Measurements from ENCODE around the gene SLC27A6.
"Not testable (repeated sequence)": the region's sequence is repeated elsewhere in the genome, so short reads cannot be mapped to it uniquely, and the experiment has no call there.

SLC27A6 gene

DNA sequence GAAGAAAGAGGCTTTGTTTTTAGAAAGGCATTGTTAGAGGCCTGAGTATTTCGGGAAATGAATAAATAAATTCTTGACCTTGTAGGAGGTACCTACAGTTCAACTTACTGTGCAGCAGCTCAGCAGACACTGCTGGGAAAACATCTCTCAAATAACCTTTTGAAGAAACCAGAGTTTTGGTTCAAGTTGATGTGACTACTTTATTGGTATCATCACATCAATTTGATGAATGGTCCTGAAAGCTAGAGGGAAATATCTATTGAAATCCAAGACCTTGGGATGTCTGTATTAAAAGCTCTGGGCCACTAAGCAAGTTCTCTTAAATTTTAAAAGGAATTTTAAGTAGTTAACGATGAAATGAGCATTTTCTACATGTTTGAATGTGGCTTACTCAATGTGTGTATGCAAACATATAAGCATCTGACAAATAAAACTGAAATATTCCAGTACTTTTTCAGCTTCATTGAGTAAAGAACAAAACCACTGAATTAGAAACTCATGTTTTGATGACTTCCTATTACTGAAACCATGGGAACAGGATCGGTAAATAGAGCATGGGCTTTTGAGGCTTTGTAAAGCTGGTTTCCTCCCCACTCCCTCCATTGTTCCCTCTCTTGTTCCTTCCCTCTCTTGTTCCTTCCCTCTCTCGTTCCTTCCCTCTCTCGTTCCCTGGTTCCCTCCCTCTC is 36.7 kb downstream of the SLC27A6 start:
- DNase-seq (ENCODE audit: low read depth in 2 of 2) = no peak

- no peak for DNase-seq (ENCODE audit: low read depth in 2 of 2)
These were observed 37.2 kb downstream of the SLC27A6 start for GRCh38 chr5:129002527-129002842.

DNA sequence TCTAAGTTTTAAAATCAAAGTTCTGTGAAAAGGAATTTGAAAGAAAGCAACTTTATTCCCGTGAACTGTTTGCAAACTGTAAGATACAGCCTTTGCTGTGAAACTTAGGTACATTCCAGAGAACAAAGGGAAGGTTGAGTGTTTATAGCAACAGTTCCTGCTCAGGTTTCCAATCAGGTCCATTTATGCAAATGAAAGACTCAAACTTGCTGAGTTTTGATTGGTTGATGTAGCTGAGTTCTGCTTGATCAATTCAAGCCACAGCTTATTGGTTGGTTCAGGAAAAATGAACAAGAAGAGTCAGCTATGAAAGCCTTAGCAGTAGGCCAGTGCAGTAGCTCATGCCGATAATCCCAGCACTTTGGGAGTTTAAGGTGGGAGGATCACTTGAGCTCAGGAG is 37.9 kb downstream of the SLC27A6 start:
- DNase-seq (ENCODE audit: low read depth in 2 of 2) = no peak

GRCh38 chr5:129014185-129014584 is 48.9 kb downstream of the SLC27A6 start:
- DNase-seq (ENCODE audit: low read depth in 2 of 2) = no peak

- no peak for DNase-seq (ENCODE audit: low read depth in 2 of 2)
These were observed 53.5 kb downstream of the SLC27A6 start for GRCh38 chr5:129018837-129019236.

DNA sequence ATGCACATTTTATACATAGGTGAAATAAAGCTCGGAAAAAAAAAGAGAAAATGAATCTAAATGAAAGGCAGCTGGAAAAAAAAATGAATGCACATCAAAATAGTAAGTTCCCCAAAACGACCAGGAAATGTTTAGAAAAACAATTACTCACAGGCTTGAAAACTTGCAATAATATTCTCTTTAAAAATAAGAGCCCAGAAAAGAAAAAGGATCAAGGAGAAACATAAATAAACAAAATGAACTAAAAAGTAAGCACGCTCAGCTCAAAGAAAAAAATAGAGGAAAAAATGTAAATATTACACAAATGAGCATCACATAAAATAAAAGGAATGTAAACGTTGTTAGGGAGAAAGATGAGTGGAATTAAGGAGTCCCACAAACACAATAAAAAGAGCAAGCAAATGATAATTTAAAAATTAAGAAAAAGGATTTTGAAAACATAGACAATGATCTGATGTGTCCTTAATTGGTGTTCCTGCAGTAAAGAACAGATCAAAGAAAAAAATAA is 54.2 kb downstream of the SLC27A6 start:
- DNase-seq (ENCODE audit: low read depth in 2 of 2) = no peak

GRCh38 chr5:129020683-129021082 is 55.4 kb downstream of the SLC27A6 start:
- DNase-seq (ENCODE audit: low read depth in 2 of 2) = no peak

GRCh38 chr5:129021744-129022143 is 56.5 kb downstream of the SLC27A6 start:
- no peak for DNase-seq (ENCODE audit: low read depth in 2 of 2)

GRCh38 chr5:129022599-129022998 is 57.3 kb downstream of the SLC27A6 start:
- DNase-seq (ENCODE audit: low read depth in 2 of 2) = no peak

DNA sequence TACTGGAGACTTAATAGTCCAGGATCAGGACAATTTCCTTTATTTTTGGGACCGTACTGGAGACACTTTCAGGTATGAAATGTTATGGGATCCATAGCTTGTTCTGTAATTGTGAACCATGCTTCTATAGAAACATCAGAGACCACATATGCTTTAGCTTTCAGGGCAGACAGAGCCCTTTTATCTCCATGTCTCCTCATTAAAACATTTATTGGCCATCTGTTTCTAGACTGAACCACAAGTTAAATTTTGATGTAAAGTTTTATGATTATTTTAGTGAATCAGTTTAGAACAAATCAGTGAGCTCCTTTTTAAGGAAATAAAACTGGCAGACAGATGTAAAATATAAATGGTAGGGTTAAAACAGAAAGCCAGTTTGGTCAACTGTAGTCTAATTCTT is 62.0 kb downstream of the SLC27A6 start:
- no peak for DNase-seq (ENCODE audit: low read depth in 2 of 2)

DNA sequence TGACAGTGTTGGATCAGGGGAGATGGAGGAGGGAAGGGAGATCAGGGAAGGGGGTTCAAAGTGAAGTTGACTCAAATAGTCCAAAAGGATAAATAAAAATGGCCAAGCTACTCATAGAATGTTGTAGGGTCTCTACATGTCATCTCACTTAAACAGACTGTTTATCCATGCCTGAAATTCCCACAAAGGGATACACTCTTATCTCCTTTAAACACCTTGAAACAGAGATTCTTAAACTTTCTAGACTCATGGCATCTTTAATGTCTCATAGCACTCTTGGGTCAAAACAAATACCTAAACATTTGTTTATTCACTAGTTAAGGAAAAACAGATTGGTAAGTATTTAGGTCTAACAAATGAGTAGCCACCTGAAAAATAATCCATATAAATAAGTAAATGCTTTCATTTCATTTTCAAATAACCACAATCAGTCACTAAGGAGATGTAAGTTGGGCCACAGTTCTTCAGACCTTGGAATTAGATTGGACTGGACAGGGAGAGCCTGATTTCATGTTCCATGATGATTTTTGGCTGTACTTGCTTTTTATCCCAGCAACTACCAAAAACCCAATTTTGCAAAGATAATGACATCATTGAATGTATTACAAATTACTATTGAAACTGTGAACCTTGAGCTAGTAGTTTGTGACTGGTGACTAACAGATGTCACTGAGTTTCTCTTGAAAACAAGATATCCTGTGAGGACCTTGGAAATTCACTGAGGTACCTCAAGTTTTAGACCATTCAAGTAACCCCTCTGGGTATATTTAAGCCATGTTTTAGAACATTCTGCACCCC is 66.8 kb downstream of the SLC27A6 start:
- no peak for DNase-seq (ENCODE audit: low read depth in 2 of 2)

- DNase-seq (ENCODE audit: low read depth in 2 of 2) = not testable (repeated sequence)
These were observed 71.0 kb downstream of the SLC27A6 start for GRCh38 chr5:129036257-129036656.

GRCh38 chr5:129041196-129041881 is 76.1 kb downstream of the SLC27A6 start:
- no peak for DNase-seq (ENCODE audit: low read depth in 2 of 2)

GRCh38 chr5:129042306-129042705 is 77.0 kb downstream of the SLC27A6 start:
- DNase-seq (ENCODE audit: low read depth in 2 of 2) = no peak

DNA sequence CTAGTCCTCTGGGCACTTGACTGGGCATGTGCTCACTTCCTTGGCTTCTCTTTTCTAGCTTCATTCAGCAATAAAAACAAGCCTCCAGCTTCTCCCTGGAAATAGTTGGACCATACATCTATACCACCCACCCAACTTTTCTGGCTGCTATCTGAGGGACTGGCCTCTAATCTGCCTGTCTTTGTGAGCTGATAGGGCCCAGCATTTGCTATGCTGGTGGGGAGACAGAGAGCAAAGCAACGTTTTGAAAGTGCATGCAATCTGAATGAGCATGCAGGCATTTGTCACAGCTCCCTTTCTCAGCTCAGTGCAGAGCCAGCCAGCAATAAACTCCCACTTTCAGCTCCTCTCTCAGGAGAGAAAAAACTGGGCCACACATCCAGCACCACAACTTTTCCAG is 78.6 kb downstream of the SLC27A6 start:
- DNase-seq (ENCODE audit: low read depth in 2 of 2) = no peak

DNA sequence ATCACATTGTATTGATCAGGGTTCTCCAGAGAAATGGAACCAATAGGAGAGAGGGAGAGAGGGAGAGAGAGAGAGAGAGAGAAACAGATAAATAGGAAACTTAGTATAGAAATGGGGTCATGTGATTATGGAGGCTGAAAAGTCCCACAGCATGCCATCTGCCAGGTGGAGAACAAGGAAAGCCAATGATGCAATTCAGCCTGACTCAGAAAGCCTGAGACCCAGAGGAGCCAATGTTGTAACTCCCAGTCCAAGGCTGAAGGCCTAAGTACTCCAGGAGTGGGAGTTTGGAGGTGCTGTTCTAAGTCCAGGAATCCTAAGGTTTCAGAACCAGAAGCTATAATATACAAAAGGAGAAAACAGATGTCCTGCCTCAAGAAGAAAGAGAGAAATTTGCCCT is 80.9 kb downstream of the SLC27A6 start:
- DNase-seq (ENCODE audit: low read depth in 2 of 2) = no peak

GRCh38 chr5:129048509-129048908 is 83.2 kb downstream of the SLC27A6 start:
- no peak for DNase-seq (ENCODE audit: low read depth in 2 of 2)

- no peak for DNase-seq (ENCODE audit: low read depth in 2 of 2)
These were observed 84.0 kb downstream of the SLC27A6 start for GRCh38 chr5:129049126-129049799.

DNA sequence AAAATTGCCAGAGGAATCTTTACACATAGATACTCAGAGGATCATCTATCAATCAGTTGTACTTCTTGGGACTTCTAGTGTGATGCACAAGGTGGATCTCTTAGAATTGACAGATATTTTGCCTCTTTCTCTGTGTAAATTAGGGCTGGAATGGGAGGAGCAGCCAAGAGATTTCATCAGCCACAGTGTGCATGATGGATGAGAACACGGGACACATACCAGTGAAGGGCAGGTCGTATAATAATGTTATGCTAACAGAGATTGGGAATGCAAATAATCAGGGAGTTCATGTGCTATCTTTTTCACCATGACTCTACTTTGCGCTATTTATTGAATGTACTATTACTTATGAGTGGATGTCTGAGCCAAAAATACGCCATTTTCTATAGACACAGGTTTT is 86.0 kb downstream of the SLC27A6 start:
- DNase-seq (ENCODE audit: low read depth in 2 of 2) = no peak

DNA sequence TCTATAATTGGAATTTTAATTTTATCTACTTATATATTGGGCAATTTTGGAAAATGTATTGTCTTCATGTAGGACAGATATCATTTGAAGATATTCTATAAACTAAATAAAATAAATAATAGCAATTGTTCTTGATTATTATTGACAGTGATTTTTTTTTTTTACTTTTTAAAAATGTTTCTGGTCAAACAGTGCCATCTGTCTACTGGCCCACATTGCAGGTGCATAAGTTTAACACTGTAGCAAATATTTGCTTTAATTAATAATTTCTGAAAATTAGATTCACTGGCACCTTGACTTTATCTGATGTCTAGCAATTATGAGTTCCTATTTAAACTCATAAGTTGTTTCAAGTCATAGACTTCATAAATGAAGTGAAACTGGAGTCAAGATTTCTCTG is 88.2 kb downstream of the SLC27A6 start:
- DNase-seq (ENCODE audit: low read depth in 2 of 2) = no peak

DNA sequence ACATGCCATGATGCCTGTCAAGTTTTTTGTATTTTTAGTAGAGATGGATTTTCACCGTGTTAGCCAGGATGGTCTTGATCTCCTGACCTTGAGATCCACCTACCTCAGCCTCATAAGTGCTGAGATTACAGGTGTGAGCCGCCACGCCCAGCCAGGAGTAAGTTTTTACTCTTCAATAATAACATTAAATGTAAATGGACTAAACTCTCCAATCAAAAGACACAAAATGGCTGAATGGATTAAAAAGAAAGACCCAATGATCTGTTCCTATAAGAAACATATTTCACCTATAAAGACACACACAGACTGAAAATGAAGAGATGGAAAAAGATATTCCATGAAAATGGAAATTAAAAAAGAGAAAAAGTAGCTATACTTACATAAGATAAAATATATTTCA is 92.0 kb downstream of the SLC27A6 start:
- DNase-seq (ENCODE audit: low read depth in 2 of 2) = no peak

- DNase-seq (ENCODE audit: low read depth in 2 of 2) = no peak
These were observed 96.6 kb downstream of the SLC27A6 start for GRCh38 chr5:129061849-129062248.
